ENCODE data around the gene C19orf81.

The C19orf81 gene

DNA sequence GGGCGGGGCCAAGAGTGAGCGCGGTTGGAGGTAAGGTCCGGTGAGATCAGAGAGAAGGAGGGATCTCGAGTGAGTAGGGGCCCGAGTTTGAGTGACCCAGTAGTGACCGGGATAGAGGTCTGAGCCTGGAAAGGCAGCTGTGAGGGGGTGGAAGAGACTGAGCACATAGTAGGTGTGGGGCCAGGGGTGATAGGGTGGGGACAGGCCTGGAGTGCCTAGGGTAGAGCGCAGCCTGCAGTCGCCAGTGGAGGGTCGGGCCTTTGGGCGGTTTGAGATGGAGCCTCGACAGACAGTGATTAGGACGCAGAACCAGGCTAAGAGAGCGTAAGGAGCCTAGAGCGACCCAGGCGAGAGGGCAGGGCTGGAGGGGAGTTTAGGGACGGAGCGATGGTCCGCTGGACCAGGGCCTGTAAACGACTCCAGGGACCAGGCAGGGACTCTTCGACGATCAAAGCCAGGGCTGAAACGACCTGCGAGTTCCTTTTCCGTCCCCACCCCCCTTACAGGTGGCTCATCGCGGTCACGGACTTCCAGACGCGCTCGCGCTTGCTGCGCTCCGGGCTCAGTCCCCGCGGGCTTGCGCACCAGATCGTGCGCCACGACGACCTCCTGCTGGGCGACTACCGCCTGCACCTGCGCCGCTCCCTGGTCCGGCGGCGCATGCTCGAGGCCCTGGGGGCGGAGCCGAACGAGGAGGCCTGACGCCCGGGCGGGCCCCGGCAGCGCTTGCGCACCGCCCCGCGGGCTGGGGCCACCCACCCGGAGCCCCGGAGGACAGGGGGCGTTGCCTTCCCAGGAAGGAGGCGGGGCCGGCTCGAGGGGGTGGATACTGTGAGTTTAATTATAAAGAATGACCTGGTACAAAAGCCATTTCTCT, 9.4 kb downstream of the C19orf81 start:
- DNase-seq (ENCODE audit: low read depth in 2 of 2): peak; percentile 72 to 78

DNA sequence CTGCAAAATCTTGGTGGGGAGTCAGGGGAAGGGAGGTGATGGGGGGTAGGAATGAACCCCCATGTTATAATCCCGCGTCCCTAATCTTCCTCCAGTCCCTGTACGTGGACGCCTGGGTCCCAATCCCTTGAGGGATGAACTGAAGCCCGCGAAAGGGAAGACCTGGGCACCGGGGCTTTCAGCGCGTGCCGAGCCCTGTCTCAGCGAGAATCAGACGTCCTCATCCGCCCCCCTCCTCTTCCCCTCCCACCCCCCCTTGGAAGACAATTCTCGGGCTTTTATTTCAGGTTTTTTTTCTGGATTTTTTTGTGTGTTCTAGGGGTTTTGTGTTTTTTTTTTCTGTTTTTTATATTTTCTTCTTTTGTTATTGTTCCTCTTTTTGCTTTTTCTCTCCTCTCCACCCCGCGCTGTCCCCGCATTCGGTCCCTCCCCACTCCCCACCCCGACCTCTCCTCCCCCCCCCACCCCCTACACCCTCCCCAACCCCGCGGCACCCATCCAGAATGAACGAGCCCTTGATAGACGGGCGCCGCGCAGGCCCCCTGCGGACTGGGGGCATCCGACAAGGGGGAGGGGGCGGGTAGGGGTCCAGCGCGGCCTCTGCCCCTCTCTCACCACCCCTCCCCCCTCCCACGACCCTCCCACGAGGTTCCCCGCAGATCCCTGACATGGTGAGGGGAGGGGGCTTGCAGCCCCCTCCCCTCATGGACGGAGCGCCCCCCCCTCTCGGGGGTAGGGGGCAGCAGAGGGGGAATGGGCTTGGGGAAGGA, 10.3 kb downstream of the C19orf81 start:
- no peak for DNase-seq (ENCODE audit: low read depth in 2 of 2)

DNA sequence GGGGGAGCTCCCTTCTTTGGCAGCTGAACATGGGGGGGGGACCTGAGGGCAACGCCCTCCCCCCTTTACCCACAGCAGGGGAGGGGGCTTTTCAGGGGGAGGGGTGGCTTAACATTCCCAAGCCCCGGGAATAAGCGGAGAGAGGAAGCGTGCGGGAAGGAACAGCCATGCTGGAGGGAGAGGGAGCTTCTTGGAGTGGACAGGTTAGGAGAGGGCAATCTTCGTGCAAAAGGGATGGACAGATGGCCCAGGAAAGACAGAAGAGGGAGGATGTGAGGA, 10.8 kb downstream of the C19orf81 start:
- DNase-seq (ENCODE audit: low read depth in 2 of 2): no peak

DNA sequence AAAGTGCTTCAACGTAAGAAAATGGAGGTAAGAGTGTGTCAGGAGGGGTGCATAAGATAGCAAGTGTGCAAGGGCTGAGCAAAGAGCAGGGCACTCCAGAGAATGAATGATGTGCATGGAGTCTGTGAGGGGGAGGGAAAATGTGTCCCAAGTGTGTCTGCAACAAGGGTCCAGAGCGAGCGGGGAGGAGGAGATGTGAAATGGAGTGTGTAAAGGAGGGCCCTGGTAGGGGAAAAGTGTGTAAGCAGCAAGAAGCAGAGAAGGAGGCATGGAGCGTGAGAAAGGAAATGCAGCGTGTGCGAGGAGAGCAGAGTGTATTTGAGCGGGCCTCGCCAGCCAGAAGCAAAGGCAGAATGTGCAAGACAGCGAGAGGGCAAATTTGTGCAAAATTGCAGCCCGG, 11.8 kb downstream of the C19orf81 start:
- no peak for DNase-seq (ENCODE audit: low read depth in 2 of 2)

DNA sequence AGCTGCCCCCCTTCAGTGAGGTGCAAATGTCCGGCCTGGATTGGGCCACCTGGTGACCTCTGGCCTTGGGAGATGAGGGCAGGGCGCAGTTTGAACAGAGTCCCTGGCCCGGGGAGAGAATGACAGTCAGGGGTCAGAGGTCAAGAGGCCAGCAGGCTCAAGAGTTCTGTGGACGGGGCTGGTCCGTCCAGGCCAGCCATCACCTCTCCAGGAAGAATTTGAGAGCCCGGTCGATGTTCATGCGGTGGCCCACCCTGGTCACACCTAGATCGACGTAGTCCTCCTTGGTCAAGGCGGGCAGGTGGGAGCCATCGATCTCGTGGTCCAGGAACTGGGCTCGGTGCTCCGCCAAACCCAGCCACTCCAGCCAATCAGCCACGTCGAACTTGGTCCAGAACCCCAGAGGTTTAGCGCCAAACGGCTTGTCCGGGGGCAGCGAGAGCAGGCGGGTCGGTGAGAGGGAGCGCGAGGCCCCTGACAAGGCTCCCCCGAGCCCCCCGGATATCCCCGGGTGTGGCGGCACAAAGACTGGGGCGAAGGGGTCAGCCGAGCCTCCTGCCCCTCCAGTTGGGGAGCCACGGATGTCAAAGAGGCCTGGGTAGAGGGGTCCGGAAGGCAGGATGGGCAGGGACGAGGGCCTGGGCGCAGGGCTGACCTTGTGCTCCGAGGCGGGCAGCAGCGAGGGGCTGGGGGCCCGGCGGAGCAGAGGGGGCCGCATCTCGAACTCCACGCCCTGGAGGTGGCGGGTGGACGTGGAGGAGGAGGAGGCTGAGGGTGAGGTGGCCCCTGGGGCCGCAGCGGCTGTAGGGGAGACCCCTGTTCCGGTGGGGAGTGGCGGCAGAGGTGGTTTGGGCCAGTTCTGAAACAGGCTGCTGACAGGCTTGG, 12.8 kb downstream of the C19orf81 start:
- DNase-seq (ENCODE audit: low read depth in 2 of 2): no peak

DNA sequence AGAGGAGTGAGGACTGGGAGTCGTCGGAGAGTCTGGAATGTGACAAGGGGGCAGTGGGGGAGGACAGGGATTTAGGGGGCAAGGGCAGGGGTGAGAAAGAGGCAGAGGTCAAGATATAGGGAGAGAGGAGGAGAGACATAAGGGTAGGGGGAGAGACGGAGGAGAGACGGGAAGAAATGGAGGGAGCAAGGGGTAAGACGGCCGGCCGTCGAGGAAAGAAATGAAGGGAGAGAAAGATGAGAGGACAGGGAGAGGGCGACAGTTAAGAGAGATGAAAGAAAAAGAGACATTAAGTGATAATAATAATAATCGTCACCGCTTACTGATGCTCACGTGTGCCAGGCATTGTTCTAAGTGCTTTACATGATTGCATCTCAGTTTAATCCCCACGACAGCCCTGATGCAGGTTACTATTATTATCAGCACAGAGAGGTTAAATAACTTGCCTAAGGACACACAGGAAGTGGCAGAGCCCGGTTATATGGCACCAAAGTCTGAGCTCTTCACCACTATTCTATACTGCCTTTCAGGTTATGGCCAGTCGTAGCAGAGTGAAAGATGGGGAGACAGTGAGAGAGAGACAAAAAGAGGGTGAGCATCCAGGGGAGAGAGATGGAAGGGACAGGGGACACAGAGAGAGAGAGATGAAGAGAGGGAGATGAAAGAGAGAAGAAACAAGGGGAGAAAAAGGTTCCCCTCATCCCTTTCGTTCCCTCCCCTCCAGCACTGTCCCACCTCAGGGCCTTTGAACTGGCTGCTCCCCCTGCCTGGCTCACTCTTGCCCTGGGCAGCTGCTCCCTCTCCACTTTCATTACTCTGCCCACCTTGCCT, 13.6 kb downstream of the C19orf81 start:
- no peak for DNase-seq (ENCODE audit: low read depth in 2 of 2)

DNA sequence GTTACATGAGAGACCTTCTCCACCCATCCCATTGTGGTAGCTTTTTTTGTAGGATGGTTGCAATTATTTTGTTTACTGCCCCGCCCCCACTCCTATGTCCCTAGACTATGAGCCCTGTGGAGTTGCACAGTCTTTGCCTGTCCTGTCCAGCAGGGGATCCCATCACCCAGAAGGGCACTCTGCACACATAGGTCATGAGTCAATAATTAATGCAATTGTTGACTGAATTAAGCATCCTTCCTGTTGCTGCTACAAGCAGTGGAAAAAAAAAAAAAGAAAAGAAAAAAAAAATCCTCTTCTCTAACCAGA, 14.2 kb downstream of the C19orf81 start:
- DNase-seq (ENCODE audit: low read depth in 2 of 2): no peak

DNA sequence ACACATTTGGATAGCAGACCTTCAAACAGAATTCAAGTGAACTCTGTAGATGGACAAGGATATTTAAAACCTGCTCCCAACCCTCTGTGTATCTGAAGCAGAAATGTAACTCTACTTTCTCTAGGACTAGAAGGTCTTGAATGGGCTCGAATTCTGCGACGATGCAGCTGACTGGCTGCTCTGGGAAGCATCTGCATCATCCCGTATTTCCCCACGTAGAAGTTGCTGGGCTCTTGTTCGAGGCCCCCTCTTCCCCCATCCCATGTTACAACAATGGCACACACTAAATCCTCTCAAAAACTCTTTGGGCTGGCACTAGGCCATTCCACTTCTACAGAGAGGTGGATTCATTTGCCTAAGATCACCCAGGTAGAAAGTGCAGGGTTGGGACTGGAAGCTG, 15.0 kb downstream of the C19orf81 start:
- DNase-seq (ENCODE audit: low read depth in 2 of 2): no peak

DNA sequence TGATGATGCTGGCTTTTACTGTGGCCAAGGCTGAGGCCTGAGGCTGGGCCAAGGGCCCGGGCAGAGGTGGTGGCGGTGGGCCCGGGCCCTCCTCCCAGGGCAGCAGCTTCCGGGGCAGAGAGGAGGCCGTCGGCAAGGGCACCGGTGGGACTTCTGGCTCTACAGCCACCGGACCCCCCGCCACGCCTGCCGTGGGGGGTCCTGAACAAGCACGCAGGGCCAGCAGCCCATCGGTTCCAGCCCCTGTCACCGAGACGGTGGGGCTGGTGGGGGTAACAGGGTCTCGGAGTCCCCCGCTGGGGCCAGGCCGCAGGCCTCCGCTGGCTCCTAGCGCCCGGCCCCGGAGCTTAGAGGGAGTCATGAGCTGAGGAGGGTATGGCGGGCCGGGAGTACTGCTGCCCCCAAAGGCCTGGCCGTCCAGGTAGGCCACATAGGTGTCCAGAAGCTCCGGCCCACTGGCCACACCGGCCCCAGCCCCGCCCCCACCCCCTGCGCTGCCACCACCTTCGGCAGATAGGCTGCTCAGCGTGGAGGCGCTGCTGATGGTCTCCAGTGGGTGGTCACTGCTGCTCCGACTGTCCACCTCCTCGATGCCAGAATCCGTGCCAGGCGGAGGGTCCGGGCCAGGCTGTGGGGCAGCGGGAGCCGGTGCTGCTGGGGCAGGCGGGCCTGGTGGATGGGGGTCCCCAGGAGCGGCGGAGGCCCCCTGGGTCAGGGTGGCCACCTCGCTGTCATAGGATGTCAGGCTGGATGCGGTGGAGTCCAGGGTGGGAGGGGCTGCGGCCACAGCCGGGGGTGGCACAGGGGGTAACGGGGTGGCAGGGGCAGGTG, 17.3 kb downstream of the C19orf81 start:
- no peak for DNase-seq (ENCODE audit: low read depth in 2 of 2)

DNA sequence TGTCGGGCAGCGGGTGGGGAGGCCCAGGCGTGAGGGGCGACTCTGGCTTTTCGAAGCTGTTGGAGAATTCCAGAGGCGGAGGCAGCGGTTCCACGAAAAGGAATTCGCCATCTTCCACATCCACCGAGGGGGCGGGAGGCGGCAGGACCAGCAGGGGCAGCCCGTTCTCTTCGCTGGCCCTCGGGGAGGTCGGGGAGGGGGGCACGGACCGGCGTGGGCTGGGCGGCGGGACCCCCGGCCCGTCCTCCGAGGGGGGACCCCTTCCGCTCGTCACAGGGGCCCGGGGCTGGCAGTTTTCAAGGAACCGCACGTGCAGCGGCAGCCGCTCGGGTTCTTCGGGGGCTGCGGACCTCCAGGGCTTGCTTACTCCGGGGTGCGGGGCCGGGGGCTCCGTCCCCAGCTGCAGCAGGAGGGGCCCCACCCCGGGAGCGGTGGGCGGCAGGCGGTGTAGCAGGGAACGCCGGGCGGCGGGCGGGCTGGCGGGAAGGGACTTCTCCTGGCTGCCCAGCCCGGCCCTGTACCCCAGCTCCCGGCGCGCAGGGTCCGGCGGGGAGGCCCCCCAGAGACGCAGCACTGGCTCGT, 18.0 kb downstream of the C19orf81 start:
- no peak for DNase-seq (ENCODE audit: low read depth in 2 of 2)

DNA sequence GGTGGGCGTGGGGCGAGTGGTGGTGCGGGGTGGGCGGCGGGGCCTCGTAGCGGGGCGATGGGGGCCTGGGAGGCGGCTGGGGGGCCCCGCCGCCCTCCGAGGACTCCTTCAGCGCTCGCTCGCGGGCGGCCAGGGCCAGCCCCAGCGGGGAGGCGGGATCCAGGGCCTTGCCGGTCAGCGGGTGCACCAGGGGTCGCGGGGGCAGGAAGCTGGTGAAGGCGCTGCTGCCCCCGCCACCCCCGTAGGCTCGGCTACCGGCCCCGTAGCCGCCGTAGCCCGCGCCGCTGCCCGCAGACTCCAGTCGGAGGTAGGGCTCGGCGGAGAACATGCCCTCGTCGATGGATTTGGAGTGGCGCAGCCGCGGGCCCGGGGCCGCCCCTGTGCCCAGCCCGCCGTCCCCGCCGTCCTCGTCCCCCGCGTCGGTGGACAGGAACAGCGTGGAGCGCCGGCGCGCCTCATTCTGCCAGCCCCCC, 18.6 kb downstream of the C19orf81 start:
- no peak for DNase-seq (ENCODE audit: low read depth in 2 of 2)

DNA sequence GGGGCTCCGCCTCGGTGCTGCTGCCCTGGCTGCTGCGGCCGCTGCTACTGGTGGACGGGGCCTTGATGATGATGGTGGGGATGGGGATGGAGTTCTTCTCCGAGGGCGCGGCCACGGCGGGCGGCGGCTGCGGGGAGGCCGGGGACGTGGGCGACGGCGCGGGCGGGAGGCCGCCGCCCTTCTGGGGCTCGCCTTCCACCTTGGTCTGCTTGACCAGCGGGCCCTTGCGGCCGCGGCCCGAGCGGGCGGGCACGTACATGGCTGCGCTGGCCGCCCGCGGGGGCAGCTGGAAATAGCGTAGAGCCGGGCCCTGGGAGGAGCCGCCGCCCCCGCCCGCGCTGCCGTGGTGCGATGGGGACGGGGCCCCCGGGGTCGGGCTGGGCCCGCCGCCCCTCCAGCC, 19.2 kb downstream of the C19orf81 start:
- no peak for DNase-seq (ENCODE audit: low read depth in 2 of 2)

DNA sequence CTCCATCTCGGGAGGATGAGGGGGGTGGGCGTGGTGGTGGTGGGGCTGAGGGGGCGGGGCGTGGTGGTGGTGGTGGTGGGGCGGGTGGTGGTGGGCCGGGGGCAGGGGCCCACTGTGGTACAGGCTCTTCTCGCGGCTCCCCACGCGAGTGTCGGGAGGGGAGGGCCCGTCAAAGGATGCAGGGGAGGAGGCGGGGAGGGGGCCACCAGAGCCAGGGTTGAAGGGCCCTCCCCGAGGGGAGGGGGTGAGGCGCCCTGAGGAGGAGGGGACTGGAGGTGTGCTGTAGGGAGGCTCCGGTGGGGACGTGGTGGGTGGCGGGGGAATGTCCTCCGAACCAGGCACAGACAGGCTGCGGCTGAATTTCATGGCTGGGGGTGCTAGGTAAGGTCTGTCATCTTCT, 19.6 kb downstream of the C19orf81 start:
- DNase-seq (ENCODE audit: low read depth in 2 of 2): no peak

DNA sequence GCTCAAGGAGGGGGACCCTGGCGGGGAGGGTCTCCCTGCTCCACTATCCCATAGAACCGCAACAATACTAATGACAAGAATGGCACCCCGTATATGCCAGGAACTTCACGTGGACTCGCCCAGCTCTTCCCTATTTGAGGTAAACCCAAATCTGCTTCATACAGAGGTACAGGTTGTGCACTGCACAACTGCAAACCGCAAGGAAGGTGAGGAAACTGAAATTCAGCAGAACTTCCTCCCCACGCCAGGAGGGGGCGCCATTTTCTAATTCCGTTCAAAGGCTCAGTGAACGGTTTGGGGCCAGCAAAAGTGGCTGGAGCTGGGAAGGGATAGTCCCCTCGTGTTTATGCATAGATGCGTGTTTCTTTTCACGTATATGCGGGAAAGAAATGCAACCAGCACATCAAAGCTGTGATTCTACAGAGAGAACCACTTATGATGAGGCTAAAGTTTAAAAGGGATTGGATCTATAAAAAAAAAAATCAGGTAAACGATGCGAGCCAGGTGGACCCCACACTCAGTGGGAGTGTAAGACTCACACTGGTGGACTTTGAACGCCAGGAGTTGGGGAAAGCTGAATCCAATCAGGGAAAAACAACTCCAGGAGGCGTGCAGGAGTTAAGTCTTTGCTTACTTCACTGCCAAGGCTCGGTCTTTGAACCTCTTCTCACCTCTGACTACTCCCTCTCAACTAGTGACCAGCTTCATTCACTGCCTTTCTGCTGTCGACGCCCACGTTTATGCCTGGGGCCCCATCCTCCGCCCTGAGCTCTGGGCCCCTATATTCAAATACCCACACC, 20.3 kb downstream of the C19orf81 start:
- peak in 1 of 2 donors; percentile 28 for DNase-seq (ENCODE audit: low read depth in 2 of 2)

DNA sequence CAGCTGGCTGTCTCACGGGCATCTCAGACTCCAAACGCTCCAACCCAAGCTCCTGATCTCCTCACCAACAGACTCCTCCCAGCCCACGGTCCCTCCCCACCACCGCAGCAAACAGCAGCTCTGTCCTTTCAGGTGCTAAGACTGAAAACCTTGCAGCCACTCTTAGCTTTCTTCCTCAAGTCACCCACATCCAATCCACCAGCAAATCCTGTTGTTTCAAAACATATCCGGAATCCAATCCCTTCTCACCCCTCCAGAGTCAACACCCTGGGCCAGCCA, 20.8 kb downstream of the C19orf81 start:
- DNase-seq (ENCODE audit: low read depth in 2 of 2): no peak

DNA sequence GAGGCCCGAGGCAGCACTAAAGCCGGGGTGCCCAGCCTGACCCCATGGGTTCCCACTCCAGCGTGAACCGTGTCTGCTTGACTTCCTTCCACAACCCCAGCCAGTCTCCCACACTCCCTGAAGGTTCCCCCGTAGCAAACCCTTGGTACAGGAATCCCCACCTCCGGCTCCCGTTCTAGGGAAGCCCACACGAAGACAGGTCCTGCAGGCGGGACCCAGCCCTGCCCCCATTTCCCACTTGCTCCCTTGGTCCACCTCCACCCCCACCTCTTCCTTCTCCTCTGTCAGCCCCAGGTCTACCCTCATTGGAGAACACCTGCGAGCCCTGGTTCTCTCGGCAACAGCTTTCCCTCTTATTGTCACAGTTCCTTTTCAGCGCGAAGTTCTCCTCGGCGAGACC, 23.9 kb downstream of the C19orf81 start:
- no peak for DNase-seq (ENCODE audit: low read depth in 2 of 2)

DNA sequence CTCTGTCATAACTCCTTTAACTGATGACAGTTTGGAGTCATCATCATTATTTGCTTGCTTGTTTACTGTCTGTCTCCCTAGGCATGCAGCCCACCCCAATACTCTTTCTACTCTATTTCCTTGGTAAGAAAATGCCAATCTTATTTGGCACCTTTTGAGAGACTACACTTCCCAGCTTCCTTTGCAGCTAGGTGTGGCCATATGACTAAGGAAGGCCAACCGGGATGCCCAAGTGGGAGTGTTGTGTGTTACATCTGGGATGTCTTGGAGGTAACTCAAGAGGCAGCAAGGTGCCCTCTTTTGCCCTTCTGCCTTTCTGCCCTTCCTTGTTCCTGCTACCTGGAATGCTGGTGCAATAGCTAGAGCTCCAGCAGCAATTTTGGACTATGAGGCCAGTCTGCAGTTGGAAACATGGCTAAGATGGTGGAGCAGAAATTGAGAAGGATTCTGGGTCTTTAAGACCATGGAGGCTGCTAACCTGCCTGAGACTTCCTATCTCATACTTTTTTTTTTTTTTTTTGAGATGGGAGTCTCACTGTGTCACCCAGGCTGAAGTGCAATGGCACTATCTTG, 27.5 kb downstream of the C19orf81 start:
- DNase-seq (ENCODE audit: low read depth in 2 of 2): no peak

DNA sequence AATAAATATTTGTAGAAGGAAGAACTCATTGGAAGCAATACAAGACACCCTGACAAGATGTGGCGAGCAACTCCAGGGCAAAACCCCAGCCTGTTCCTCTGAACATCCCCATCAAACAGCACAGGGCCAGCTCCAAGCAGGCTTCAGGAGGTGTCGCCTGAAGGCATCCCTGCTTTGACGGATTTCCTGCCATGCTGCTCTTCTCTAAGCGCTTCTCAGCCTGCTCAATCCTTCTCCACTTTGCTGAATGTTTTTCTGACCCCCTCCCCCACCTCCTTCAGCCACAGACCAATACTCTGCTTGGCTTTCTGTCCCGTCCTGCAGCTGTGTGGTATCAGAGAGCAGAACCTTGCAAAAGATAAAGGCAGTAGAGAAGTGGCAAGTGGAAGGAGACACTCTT, 28.4 kb downstream of the C19orf81 start:
- no peak for DNase-seq (ENCODE audit: low read depth in 2 of 2)

DNA sequence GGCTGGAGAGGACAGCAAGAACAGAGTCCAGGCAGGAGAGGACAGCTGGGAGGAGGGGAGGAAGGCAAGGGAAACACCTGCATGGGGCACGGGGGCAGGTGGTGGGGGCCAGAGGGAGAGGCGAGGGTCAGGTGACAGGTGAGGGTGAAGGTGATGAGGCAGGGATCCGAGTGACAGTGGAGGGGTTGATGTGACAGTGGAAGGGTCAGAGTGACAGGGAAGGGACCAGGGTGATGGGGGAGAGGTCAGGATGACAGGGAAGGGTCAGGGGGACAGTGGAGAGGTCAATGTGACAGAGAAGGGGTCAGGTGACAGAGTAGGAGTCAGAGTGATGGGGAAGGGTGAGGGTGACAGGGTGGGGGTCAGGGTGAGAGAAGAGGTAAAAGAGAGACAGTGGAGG, 29.1 kb downstream of the C19orf81 start:
- DNase-seq (ENCODE audit: low read depth in 2 of 2): no peak
